Testis (tissue), 3 donors: ENCODE results near the gene SMIM43. TPM values are rescaled to one million over a fixed set of nuclear protein-coding genes. Genes with fewer than 3 reads are reported as not detected.

ENCODE experiments used
- DNase-seq: peaks from one replicate; pipeline ENCODE4 v3.0.0-alpha.2; 2019
- H3K27ac ChIP-seq, 2 donors: fragments of 200-600 bp; sonication (generic); one replicate each; pipeline ENCODE4 v1.5.1; 2019
- H3K27me3 ChIP-seq: fragments of 200-600 bp; sonication (generic); one replicate; pipeline ENCODE4 v1.5.1; 2019
- H3K36me3 ChIP-seq: fragments of 200-600 bp; sonication (generic); one replicate; pipeline ENCODE4 v1.5.1; 2017; ENCODE audit warnings: low read depth; ENCODE audit errors: missing control alignments
- H3K4me1 ChIP-seq: fragments of 200-600 bp; sonication (generic); one replicate; pipeline ENCODE4 v1.5.1; 2019
- H3K4me3 ChIP-seq, 2 donors: fragments of 200-600 bp; sonication (generic); one replicate each; pipeline ENCODE4 v1.5.1; 2017 to 2019
- H3K9me3 ChIP-seq: fragments of 200-600 bp; sonication (generic); one replicate; pipeline ENCODE4 v1.5.1; 2017
- POLR2A ChIP-seq: fragments of 450-650 bp; IDR thresholded peaks from one replicate; pipeline ENCODE4 v1.6.1; 2017; ENCODE audit warnings: antibody characterized with exemption, mild to moderate bottlenecking, moderate library complexity
- WGBS, 2 donors: methylation state at CpG; one replicate each; pipeline ENCODE4 v1.1.5; 2018; 5-methylcytosine and 5-hydroxymethylcytosine counted together
- intact Hi-C: fragments of 100-400 bp; cut with DNase I; formaldehyde crosslinking; loops from one replicate; pipeline ENCODE4 v1.15.1; 2023; ENCODE audit warnings: low total_unique reads
- polyA plus RNA-seq: library from polyadenylated mRNA; stranded (reverse); fragments of 350-450 nt; fragmentation: Illumina TruSeq; extraction: RNeasy Lipid Tissue Mini Kit (QIAGEN cat#74804); gene quantifications from one replicate; pipeline ENCODE4 v1.2.3, GENCODE V29; 2014; ENCODE audit warnings: low read depth, low replicate concordance; ENCODE audit not compliant: insufficient read depth
- total RNA-seq, 2 donors: library from RNA; depleted of rRNA; stranded (reverse); fragments of >200 nt; gene quantifications; one replicate each; pipeline ENCODE4 v1.2.3, GENCODE V29; 2016
- TF ChIP-seq, protein P1 (sequence below), 3 experiments: fragments of 450-650 bp in 2 of 3; fragments of 200-600 bp in 1 of 3; sonication (generic) in 1 of 3; IDR thresholded peaks; one replicate each; pipeline ENCODE4 v1.5.1; 2016 to 2019; ENCODE audit warnings: antibody characterized with exemption in 3 of 3, mild to moderate bottlenecking in 2 of 3, moderate library complexity in 1 of 3

SMIM43 gene
- total and polyA plus RNA-seq, 3 donors from 2014 or later: 0.25 to 0.87 (median 0.30) TPM

DNA sequence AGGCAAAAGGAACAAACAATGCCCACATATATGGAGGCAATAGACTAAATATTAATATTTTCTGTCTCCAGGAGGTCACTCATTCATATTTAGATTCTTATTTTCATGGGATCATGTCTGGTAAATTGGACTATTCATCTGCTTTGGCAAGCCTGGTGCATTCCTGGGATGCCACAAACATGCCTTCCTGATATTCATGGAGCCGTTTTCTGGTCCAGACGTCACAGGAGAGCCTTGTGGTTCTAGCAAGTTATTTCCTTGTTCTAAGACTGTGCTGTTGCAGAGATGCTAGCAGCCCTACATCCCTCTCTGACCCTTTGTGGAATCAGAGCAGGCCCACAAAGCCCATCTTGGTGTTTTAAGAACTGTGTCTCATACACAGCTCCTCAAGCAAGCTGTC lies 20.0 kb upstream of the SMIM43 start:
- H3K27me3 ChIP-seq: no peaks in the 10 kb centered on the region

GRCh38 chr4:121784401-121784800 lies 19.4 kb upstream of the SMIM43 start:
- Histone ChIP-seq H3K4me1 (no peaks in the 10 kb centered on the region), H3K9me3 (no peaks in the 10 kb centered on the region), H3K4me3 (no peak overlapping the region), H3K36me3 (no peaks in the 10 kb centered on the region), H3K27me3 (no peaks in the 10 kb centered on the region), H3K27ac (no peak overlapping the region)
- WGBS, 2 donors: 36 to 100% methylated on average over 1 of the region's 1 CpG
- TF ChIP-seq, protein P1, sequence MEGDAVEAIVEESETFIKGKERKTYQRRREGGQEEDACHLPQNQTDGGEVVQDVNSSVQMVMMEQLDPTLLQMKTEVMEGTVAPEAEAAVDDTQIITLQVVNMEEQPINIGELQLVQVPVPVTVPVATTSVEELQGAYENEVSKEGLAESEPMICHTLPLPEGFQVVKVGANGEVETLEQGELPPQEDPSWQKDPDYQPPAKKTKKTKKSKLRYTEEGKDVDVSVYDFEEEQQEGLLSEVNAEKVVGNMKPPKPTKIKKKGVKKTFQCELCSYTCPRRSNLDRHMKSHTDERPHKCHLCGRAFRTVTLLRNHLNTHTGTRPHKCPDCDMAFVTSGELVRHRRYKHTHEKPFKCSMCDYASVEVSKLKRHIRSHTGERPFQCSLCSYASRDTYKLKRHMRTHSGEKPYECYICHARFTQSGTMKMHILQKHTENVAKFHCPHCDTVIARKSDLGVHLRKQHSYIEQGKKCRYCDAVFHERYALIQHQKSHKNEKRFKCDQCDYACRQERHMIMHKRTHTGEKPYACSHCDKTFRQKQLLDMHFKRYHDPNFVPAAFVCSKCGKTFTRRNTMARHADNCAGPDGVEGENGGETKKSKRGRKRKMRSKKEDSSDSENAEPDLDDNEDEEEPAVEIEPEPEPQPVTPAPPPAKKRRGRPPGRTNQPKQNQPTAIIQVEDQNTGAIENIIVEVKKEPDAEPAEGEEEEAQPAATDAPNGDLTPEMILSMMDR (IDR thresholded peaks at IDR 0.05): no peak
- TF ChIP-seq POLR2A: no peak
- intact Hi-C loops: no loop called here
- DNase-seq: no peak

More for the DNA sequence above, 20.0 kb upstream of the SMIM43 start:
- Histone ChIP-seq H3K4me3 (no peak overlapping the region), H3K4me1 (no peaks in the 10 kb centered on the region), H3K36me3 (no peaks in the 10 kb centered on the region), H3K9me3 (no peaks in the 10 kb centered on the region), H3K27ac (no peak overlapping the region)
- WGBS, 2 donors: 22 to 51% methylated on average over 2 of the region's 2 CpGs
- TF ChIP-seq POLR2A: no peak
- TF ChIP-seq, protein P1 (IDR thresholded peaks at IDR 0.05): no peak
- DNase-seq: no peak
- intact Hi-C loops: no loop called here

GRCh38 chr4:121783210-121783609 lies 18.2 kb upstream of the SMIM43 start:
- intact Hi-C loops: no loop called here
- Histone ChIP-seq H3K36me3 (no peaks in the 10 kb centered on the region), H3K4me3 (no peak overlapping the region), H3K9me3 (no peaks in the 10 kb centered on the region), H3K27me3 (no peaks in the 10 kb centered on the region), H3K4me1 (no peaks in the 10 kb centered on the region), H3K27ac (no peak overlapping the region)
- DNase-seq: no peak
- TF ChIP-seq, protein P1 (IDR thresholded peaks at IDR 0.05): no peak
- WGBS, 2 donors: 67 to 78% methylated on average over 1 of the region's 1 CpG

DNA sequence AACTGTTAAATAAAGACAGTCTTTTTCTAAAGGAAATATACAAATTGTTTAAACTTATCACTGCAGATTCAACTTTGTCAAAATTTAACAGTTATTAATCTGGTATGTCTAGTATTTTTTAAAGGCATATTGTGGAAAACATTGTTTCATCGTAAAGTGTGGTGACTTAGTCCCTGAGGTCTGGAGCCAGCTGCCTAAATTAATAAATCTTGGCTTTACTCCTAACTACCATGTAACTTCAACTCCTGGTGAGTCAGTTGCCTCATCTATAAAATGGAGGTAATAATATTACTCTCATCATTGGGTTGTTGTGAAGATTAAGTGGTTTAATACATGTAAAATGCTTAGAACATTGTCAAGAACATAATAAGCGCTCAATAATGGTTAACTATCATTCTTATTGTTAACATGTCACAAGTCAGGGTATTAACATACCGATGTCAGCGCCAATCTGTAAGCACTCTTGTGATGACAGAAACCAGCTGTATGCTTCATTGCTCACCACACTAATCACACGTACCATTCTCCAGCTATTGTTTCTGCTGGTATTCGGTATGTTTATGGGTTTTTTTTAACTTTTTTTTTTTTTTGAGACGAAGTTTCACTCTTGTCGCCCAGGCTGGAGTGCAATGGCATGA lies 14.1 kb upstream of the SMIM43 start:
- intact Hi-C loops: no loop called here
- H3K9me3 ChIP-seq: no peaks in the 10 kb centered on the region
- no peaks in the 10 kb centered on the region for H3K27me3 ChIP-seq
- no peaks in the 10 kb centered on the region for H3K36me3 ChIP-seq
- no peak overlapping the region for H3K4me3 ChIP-seq
- WGBS, 2 donors: 84 to 92% methylated on average over 8 of the region's 8 CpGs
- H3K4me1 ChIP-seq: no peaks in the 10 kb centered on the region
- TF ChIP-seq, protein P1 (IDR thresholded peaks at IDR 0.05): no peak
- no peak for TF ChIP-seq POLR2A
- no peak overlapping the region for H3K27ac ChIP-seq
- DNase-seq: no peak

GRCh38 chr4:121777625-121778024 lies 12.7 kb upstream of the SMIM43 start:
- Histone ChIP-seq H3K36me3 (no peaks in the 10 kb centered on the region), H3K27me3 (no peaks in the 10 kb centered on the region), H3K4me3 (no peak overlapping the region), H3K4me1 (no peaks in the 10 kb centered on the region), H3K9me3 (no peaks in the 10 kb centered on the region), H3K27ac (no peak overlapping the region)
- no peak for DNase-seq
- 45 to 59% methylated on average over 3 of the region's 3 CpGs for WGBS, 2 donors
- intact Hi-C loops: no loop called here
- TF ChIP-seq, protein P1 (IDR thresholded peaks at IDR 0.05): no peak
- no peak for TF ChIP-seq POLR2A
